GM23338 (cell line): ENCODE results near the gene LIN7A. TPM values are rescaled to one million over a fixed set of nuclear protein-coding genes. Genes with fewer than 3 reads are reported as not detected.

ENCODE experiments used
- ATAC-seq: fragments of 200-7000 bp; cut with Tn5 transposase; 3 replicates; pipeline ENCODE4 v1.9.1; 2020
- DNase-seq: peaks from one replicate; pipeline ENCODE4 v3.0.0-alpha.2; 2015; ENCODE audit warnings: low spot score
- H2AFZ ChIP-seq: fragments of 200-600 bp; sonication (generic); 2 replicates; pipeline ENCODE4 v1.8.0; 2016; ENCODE audit warnings: antibody characterized with exemption, mild to moderate bottlenecking, moderate library complexity
- H3F3A ChIP-seq: fragments of 200-600 bp; sonication (generic); replicated peaks from 2 replicates; pipeline ENCODE4 v1.8.0; 2017; ENCODE audit warnings: antibody characterized with exemption, mixed run types, low read depth
- H3K27ac ChIP-seq: fragments of 200-600 bp; sonication (generic); 2 replicates; pipeline ENCODE4 v1.6.1; 2016; ENCODE audit warnings: low read depth
- H3K27me3 ChIP-seq: fragments of 200-600 bp; sonication (generic); 2 replicates; pipeline ENCODE4 v1.8.0; 2016; ENCODE audit warnings: mild to moderate bottlenecking, mixed run types, moderate library complexity; ENCODE audit not compliant: insufficient read depth
- H3K36me3 ChIP-seq: fragments of 200-600 bp; sonication (generic); 2 replicates; pipeline ENCODE4 v1.8.0; 2016; ENCODE audit warnings: mild to moderate bottlenecking; ENCODE audit not compliant: insufficient read depth
- H3K4me1 ChIP-seq: fragments of 200-600 bp; sonication (generic); 2 replicates; pipeline ENCODE4 v1.8.0; 2016; ENCODE audit warnings: mild to moderate bottlenecking, moderate library complexity; ENCODE audit not compliant: insufficient read depth
- H3K4me2 ChIP-seq: fragments of 200-600 bp; sonication (generic); 2 replicates; pipeline ENCODE4 v1.7.1; 2017; ENCODE audit warnings: mixed run types
- H3K4me3 ChIP-seq: fragments of 200-600 bp; sonication (generic); 2 replicates; pipeline ENCODE4 v1.6.1; 2016; ENCODE audit warnings: mixed run types
- H3K79me2 ChIP-seq: fragments of 200-600 bp; sonication (generic); replicated peaks from 2 replicates; pipeline ENCODE4 v1.8.0; 2017; ENCODE audit warnings: mild to moderate bottlenecking; ENCODE audit not compliant: insufficient read depth
- H3K9me2 ChIP-seq: fragments of 200-600 bp; sonication (generic); 2 replicates; pipeline ENCODE4 v1.8.0; 2017; ENCODE audit not compliant: insufficient read depth
- H4K20me1 ChIP-seq: fragments of 200-600 bp; sonication (generic); replicated peaks from 2 replicates; pipeline ENCODE4 v1.8.0; 2017; ENCODE audit warnings: mild to moderate bottlenecking; ENCODE audit not compliant: insufficient read depth
- H3K27ac Mint-ChIP-seq: 2 replicates; pipeline ENCODE4 v1.8.0; 2020; ENCODE audit warnings: inconsistent platforms, mild to moderate bottlenecking, moderate library complexity, mixed read lengths
- H3K27me3 Mint-ChIP-seq: 3 replicates; pipeline ENCODE4 v1.8.0; 2022; ENCODE audit warnings: low read depth, mild to moderate bottlenecking, moderate library complexity, mixed read lengths, inconsistent platforms; ENCODE audit not compliant: insufficient read depth, poor library complexity
- H3K36me3 Mint-ChIP-seq: 3 replicates; pipeline ENCODE4 v1.8.0; 2021; ENCODE audit warnings: low read depth, mild to moderate bottlenecking, inconsistent platforms, moderate library complexity, mixed read lengths
- H3K4me1 Mint-ChIP-seq: 3 replicates; pipeline ENCODE4 v1.8.0; 2020; ENCODE audit warnings: mild to moderate bottlenecking, inconsistent platforms, mixed read lengths
- H3K4me3 Mint-ChIP-seq: 3 replicates; pipeline ENCODE4 v1.8.0; 2021; ENCODE audit warnings: moderate library complexity, mild to moderate bottlenecking, inconsistent platforms, mixed read lengths
- H3K9me3 Mint-ChIP-seq: 3 replicates; pipeline ENCODE4 v1.8.0; 2020; ENCODE audit warnings: moderate library complexity, mild to moderate bottlenecking, inconsistent platforms, mixed read lengths
- CREB1 ChIP-seq: fragments of 250-450 bp; sonication (Bioruptor Pico); IDR thresholded peaks from 2 replicates; pipeline ENCODE4 v1.5.0; 2020; ENCODE audit warnings: low read depth, mild to moderate bottlenecking, moderate library complexity
- CTCF ChIP-seq, 2 experiments: fragments of 200-600 bp in 1 of 2; sonication (generic) in 1 of 2; conservative IDR thresholded peaks; 2 replicates each; pipeline versions ENCODE4 v1.5.1 to v1.6.1; 2016 to 2017; ENCODE audit warnings: antibody characterized with exemption in 2 of 2, low read depth in 2 of 2, mild to moderate bottlenecking in 2 of 2, moderate library complexity in 1 of 2
- ETS1 ChIP-seq: IDR thresholded peaks from 2 replicates; pipeline ENCODE4 v1.6.1; 2016; ENCODE audit warnings: antibody characterized with exemption
- EZH2 ChIP-seq: fragments of 200-600 bp; sonication (generic); IDR thresholded peaks from one replicate; pipeline ENCODE4 v1.8.0; 2017; ENCODE audit warnings: antibody characterized with exemption, mild to moderate bottlenecking, low read depth; ENCODE audit not compliant: unreplicated experiment
- EZH2phosphoT487 ChIP-seq: fragments of 200-600 bp; sonication (generic); IDR thresholded peaks from one replicate; pipeline ENCODE4 v1.8.1; 2018; ENCODE audit warnings: antibody characterized with exemption; ENCODE audit not compliant: unreplicated experiment
- JUNB ChIP-seq: IDR thresholded peaks from one replicate; pipeline ENCODE4 v1.6.1; 2016; ENCODE audit warnings: antibody characterized with exemption; ENCODE audit not compliant: unreplicated experiment
- NANOG ChIP-seq: IDR thresholded peaks from 2 replicates; pipeline ENCODE4 v1.6.1; 2016; ENCODE audit warnings: antibody characterized with exemption, borderline replicate concordance
- POLR2AphosphoS5 ChIP-seq: IDR thresholded peaks from 2 replicates; pipeline ENCODE4 v1.6.1; 2016; ENCODE audit warnings: antibody characterized with exemption, low read depth
- REST ChIP-seq: IDR thresholded peaks from one replicate; pipeline ENCODE4 v1.6.1; 2018; ENCODE audit warnings: antibody characterized with exemption; ENCODE audit not compliant: unreplicated experiment
- ZNF331 ChIP-seq: fragments of 250-450 bp; sonication (Bioruptor Pico); IDR thresholded peaks from 2 replicates; pipeline ENCODE4 v1.5.0; 2020; ENCODE audit warnings: low read depth, mild to moderate bottlenecking, moderate library complexity
- polyA plus RNA-seq: library from polyadenylated mRNA; unstranded; fragments of >200 nt; fragmentation: Nextera tagmentation; extraction: Ambion mirVana; gene quantifications from 2 replicates; pipeline ENCODE4 v1.2.1, GENCODE V29; 2016
- total RNA-seq: library from RNA; depleted of rRNA; stranded (reverse); fragments of >200 nt; shearing (Covaris generic); gene quantifications from 2 replicates; pipeline ENCODE4 v1.2.3, GENCODE V29; 2014

Gene LIN7A
- total and polyA plus RNA-seq, 2 experiments from 2014 or later: 5.7 to 6.5 TPM

- Mint-ChIP-seq H3K27ac (peak overlapping the region; percentile 46; the same call in 1 of the 2 replicates), H3K36me3 (no peaks in the 10 kb centered on the region), H3K4me3 (no peak overlapping the region), H3K27me3 (peaks cover 2% of the 10 kb centered on the region), H3K9me3 (no peaks in the 10 kb centered on the region), H3K4me1 (peaks cover 6% of the 10 kb centered on the region)
- Histone ChIP-seq H3K4me3 (no peak overlapping the region), H2AFZ (no peak overlapping the region), H3K4me1 (peaks cover 12% of the 10 kb centered on the region; the same call in 1 of the 2 replicates), H3K4me2 (no peak overlapping the region), H3K36me3 (no peaks in the 10 kb centered on the region), H4K20me1 (no peaks in the 10 kb centered on the region), H3F3A (no peaks in the 10 kb centered on the region), H3K27me3 (no peaks in the 10 kb centered on the region), H3K9me2 (peaks cover 5% of the 10 kb centered on the region; the same call in 1 of the 2 replicates), H3K79me2 (no peaks in the 10 kb centered on the region), H3K27ac (0 out of 2 replicates have a peak overlapping the region, but pooled peaks have one; percentile 16)
- ATAC-seq (no peak), DNase-seq (no peak)
- TF ChIP-seq POLR2AphosphoS5 (no peak), CREB1 (CRISPR knock-in tag) (no peak), JUNB (no peak), EZH2 (no peak), NANOG (no peak), ZNF331 (CRISPR knock-in tag) (no peak), ETS1 (no peak)
Measured at GRCh38 chr12:80912901-80913770, 24.6 kb downstream of the LIN7A start.

GRCh38 chr12:80909370-80909769 lies 28.4 kb downstream of the LIN7A start:
- no peak overlapping the region for H3K27ac ChIP-seq
- no peaks in the 10 kb centered on the region for H3F3A ChIP-seq
- H3K27me3 Mint-ChIP-seq: no peaks in the 10 kb centered on the region
- H3K4me1 Mint-ChIP-seq: peaks cover 10% of the 10 kb centered on the region
- no peak overlapping the region for H3K4me2 ChIP-seq
- H3K27ac Mint-ChIP-seq: no peak overlapping the region
- H3K27me3 ChIP-seq: no peaks in the 10 kb centered on the region
- H3K9me2 ChIP-seq: no peaks in the 10 kb centered on the region
- H2AFZ ChIP-seq: no peak overlapping the region
- ATAC-seq (no peak), DNase-seq (no peak)
- H3K36me3 ChIP-seq: no peaks in the 10 kb centered on the region
- H3K79me2 ChIP-seq: no peaks in the 10 kb centered on the region
- no peak overlapping the region for H3K4me3 Mint-ChIP-seq
- H4K20me1 ChIP-seq: no peaks in the 10 kb centered on the region
- no peaks in the 10 kb centered on the region for H3K9me3 Mint-ChIP-seq
- peaks cover 12% of the 10 kb centered on the region; the same call in 1 of the 2 replicates for H3K4me1 ChIP-seq
- H3K36me3 Mint-ChIP-seq: no peaks in the 10 kb centered on the region
- no peak overlapping the region for H3K4me3 ChIP-seq
- TF ChIP-seq REST (no peak), CTCF (conservative IDR thresholded peaks at IDR 0.05; ENCODE audit: low read depth in 2 of 2) (no peak), POLR2AphosphoS5 (no peak), EZH2 (no peak), EZH2phosphoT487 (no peak), ETS1 (no peak)
